ENCODE data around the gene FAM83B.

DNA sequence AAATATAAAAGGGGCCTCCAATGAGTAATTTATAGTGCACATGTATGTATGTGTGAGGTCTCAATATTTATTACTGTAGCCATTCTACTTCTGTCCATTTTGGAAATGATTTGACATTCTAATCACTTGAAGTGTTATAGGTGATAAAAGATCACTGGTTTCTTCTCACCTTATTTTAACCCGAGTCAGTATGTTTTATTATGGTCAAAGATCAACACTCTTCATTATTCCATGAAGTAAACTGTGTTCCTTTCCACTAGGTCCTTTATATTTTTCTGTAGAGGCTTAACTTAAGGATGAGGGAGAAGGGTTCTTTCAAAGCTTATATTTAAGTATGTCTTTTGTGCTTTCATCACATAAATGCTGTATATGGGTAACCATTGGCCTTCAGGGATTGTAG, 47.2 kb downstream of the FAM83B start:
- TF ChIP-seq, protein P1, sequence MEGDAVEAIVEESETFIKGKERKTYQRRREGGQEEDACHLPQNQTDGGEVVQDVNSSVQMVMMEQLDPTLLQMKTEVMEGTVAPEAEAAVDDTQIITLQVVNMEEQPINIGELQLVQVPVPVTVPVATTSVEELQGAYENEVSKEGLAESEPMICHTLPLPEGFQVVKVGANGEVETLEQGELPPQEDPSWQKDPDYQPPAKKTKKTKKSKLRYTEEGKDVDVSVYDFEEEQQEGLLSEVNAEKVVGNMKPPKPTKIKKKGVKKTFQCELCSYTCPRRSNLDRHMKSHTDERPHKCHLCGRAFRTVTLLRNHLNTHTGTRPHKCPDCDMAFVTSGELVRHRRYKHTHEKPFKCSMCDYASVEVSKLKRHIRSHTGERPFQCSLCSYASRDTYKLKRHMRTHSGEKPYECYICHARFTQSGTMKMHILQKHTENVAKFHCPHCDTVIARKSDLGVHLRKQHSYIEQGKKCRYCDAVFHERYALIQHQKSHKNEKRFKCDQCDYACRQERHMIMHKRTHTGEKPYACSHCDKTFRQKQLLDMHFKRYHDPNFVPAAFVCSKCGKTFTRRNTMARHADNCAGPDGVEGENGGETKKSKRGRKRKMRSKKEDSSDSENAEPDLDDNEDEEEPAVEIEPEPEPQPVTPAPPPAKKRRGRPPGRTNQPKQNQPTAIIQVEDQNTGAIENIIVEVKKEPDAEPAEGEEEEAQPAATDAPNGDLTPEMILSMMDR (IDR thresholded peaks at IDR 0.05 in 4 of 5, conservative IDR thresholded peaks at IDR 0.05 in 1 of 5) = no peak
- TF ChIP-seq POLR2A (IDR thresholded peaks at IDR 0.05) = no peak
